Vagina (tissue), 2 donors: ENCODE measurements around the gene STIM1.

Experiments
- POLR2AphosphoS5 ChIP-seq, 2 donors: sonication (generic); formaldehyde crosslinking; IDR thresholded peaks; one replicate each; pipeline ENCODE4 v1.9.0; 2017; ENCODE audit warnings: antibody characterized with exemption in 2 of 2, mild to moderate bottlenecking in 2 of 2, low read depth in 1 of 2; ENCODE audit not compliant: insufficient read depth in 1 of 2
- TF ChIP-seq, protein P1 (sequence below), 3 experiments: fragments of 450-650 bp in 2 of 3; fragments of 200-600 bp in 1 of 3; sonication (generic) in 1 of 3; IDR thresholded peaks; one replicate each; pipeline ENCODE4 v1.5.1; 2017 to 2019; ENCODE audit warnings: antibody characterized with exemption in 3 of 3, mild to moderate bottlenecking in 2 of 3, moderate library complexity in 2 of 3

DNA sequence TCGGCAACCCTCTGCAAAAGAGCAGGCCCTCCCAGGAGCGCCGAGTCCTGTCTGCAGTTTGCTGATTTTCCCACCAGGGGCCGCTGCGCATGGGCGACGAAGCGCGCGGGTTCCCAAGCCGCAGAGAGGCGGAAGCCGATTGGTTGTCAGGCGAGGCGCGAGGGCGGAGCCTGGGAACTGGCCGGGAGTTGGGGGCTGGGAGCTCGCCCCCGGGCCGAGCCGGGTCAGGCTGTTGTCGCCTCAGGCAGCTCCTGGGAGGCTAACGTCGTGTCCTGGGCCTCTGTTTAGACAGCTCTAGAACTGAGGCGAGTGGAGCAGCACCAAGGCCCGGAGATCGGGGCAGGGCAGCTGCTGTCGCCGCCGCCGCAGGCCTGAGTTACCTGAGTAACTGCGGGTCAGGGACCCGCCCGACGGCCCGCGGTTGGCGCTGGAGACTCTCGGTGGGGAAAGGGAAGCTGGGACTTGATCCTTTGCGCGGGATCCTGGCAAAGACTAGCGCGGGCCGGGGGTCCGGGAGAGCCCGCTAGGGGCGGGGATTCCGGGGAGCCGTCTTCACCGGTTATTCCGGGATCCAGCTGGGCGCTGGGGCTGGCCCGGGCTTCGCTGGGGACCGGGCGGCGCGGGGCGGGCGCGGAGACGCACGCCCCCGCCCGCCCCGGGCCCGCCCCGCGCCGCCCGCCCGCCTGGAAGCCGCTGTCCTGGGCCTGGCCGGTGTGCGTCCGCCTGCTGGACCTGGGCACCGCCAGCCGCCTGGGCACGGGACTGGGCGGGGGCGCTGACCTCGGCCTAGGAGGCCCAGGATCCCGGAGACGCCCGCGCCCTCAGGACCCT is at the start of gene STIM1:
- TF ChIP-seq, protein P1, sequence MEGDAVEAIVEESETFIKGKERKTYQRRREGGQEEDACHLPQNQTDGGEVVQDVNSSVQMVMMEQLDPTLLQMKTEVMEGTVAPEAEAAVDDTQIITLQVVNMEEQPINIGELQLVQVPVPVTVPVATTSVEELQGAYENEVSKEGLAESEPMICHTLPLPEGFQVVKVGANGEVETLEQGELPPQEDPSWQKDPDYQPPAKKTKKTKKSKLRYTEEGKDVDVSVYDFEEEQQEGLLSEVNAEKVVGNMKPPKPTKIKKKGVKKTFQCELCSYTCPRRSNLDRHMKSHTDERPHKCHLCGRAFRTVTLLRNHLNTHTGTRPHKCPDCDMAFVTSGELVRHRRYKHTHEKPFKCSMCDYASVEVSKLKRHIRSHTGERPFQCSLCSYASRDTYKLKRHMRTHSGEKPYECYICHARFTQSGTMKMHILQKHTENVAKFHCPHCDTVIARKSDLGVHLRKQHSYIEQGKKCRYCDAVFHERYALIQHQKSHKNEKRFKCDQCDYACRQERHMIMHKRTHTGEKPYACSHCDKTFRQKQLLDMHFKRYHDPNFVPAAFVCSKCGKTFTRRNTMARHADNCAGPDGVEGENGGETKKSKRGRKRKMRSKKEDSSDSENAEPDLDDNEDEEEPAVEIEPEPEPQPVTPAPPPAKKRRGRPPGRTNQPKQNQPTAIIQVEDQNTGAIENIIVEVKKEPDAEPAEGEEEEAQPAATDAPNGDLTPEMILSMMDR (IDR thresholded peaks at IDR 0.05) = peak; percentile 93 to 99 (median 99)
- peak; percentile 77 to 92 for TF ChIP-seq POLR2AphosphoS5 (IDR thresholded peaks at IDR 0.05; ENCODE audit: insufficient read depth in 1 of 2, low read depth in 1 of 2)
